ENCODE measurements around the gene PDXP.

PDXP gene

DNA sequence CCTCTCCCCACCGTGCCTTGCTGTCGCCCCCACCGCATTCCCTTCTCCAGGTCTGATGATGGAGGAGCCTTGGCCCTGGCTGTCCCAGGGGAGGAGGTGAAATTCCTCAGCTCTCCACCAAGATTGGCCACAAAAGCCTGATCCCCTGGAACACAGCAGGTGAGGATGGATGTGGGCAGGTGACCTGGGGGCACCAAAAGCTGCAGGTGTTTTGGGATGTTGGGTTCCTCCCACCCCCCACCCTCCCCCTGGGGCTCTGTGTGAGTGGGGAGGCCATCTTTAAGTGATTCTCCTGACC, 39.0 kb downstream of the PDXP start:
- no peak for DNase-seq (ENCODE audit: low spot score)

DNA sequence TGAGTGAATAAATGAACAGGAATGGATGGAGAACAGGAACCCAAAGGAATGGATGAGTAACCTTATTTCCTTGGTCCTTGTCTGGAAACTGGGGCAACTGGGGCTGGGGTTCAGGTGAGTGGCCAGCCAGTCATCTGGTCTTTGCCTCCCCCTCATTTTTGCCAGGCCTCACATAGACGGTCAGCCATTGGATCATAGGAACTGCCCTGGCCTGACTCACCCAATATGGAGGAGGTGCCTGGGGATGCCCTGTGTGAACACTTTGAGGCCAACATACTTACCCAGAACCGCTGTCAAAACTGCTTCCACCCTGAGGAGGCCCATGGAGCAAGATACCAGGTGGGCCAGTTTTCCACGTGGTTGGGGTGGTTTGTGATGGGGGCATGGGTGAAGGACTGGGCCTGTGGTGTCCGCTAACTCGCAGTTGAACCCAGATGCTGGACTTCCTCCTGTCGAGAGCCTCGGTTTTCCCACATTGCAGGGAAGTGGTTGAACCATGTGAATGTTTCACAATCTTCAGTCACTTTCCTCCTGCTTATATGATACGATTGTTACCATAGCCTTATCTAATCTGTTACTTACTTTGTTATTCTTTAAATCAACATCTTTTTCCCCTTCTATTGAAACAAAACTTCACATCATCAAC, 42.7 kb downstream of the PDXP start:
- DNase-seq (ENCODE audit: low spot score) = no peak

DNA sequence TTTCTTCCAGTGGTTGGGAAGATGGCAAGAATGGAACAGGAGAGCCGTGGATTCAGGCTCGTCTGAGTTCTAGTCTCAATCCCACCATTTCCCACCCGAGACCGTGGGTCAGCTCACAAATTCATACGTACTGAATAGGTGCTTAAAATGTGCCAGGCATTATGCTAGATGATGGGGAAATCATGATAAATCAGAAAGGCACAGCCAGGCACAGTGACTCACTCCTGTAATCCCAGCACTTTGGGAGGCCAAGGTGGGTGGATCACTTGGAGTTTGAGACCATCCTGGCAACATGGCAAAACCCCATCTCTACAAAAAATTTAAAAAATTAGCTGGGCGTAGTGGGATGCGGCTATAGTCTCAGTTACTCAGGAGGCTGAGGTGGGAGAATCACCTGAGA, 45.4 kb downstream of the PDXP start:
- no peak for DNase-seq (ENCODE audit: low spot score)

DNA sequence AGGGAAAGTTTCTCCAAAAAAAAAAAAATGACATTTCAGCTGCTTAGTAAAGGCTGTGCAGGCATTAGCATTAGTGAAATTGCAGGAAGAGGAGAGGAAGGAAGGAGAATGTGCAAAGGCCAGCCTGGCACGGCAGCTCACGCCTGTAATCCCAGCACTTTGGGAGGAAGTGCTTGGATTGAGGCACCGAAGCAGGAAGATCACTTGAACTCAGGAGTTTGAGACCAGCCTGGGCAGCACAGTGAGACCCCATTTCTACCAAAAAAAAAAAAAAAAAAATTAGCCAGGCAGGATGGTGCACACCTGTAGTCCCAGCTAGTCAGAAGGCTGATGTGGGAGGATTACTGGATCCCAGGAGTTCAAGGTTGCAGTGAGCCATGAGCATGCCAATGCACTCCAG, 46.1 kb downstream of the PDXP start:
- no peak for DNase-seq (ENCODE audit: low spot score)

DNA sequence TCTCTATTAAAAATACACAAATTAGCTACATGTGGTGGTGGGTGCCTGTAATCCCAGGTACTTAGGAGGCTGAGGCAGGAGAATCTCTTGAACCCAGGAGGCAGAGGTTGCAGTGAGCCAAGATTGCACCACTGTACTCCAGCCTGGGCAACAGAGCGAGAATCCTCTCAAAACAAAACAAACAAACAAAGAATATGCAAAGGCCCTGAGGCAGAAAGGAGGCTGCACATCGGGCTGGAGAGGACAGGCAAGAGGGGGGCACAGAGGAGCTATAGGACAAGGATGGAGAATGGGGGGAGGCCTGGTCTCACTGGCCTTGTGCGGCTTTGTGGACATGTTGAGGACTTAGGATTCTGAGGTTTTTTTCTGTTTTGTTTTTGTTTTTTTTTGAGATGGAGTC, 46.7 kb downstream of the PDXP start:
- no peak for DNase-seq (ENCODE audit: low spot score)

DNA sequence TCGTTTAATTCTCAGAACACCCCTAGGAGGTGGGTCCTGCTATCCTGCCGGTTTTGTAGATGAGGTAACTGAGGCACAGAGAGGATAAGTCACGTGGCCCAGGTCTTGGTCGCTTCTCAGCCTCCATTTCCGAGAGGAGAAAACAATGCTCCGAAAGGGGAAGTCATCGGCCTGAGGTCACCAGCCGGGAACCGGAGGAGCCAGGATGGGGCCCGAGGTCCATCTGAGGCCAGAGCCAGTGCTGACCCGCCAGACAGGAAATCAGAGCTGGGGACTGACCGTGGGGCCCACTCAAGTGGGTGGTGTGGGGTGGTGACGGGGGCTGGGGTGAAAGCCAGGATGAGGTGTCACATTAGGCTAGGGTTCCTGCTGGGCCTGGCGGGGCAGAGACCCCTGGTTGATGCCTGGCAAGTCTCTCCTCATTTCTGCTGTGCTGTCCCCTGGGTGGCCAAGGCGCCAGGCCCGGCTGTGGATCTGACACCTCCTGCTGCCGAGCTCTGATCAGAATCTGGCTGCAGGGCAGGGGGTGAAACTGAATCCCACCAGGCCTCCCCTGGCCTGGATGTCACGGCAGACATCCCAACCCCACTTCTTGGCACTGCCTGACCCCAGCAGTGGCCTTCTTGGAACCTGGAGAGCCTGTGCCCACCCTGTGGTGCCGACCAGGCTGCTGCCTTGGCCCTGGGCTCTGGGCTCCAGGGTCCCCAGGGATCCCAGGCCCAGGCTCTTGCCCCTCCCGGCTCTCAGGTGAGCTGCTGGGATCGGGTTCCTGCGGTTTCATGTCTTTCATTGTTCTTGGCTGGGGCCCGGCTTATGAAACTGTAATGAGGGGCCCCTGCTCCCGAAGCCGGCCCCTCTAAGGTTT, 50.3 kb downstream of the PDXP start:
- DNase-seq (ENCODE audit: low spot score) = no peak

DNA sequence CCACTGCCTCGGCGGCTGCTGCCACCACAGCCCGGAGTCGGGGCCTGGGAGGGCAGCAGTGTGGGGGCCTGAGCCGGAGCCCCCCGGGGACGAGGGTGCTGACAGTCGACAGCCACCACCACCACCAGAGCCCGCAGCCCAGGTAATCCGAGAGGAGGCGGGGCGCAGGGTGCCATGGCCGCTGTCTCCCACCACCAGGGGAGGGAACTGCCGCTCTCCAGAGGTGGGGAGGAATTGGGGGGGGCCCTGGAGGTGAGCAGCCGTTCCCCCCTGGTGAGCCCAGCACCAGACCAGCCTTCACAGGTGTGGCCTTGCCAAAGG, 50.9 kb downstream of the PDXP start:
- DNase-seq (ENCODE audit: low spot score) = no peak

DNA sequence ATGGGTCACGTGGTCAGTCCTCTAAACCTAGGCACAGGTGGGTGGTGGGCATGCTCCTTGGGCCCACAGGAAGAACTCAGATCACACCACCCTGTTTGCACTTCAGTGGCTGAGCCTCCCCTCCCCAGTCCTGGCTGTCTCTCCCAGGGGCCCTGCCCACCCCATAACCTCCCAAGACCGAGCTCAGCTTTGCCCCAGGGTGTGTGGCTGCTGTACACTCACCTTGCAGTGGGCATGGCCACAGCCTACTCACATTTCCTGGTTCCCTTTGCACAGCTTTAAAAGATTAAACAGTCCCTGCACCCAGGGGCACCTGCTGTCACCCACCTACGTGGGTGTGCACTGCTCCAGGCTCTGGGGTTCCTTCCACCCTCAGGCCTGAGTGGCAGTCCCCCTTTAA, 52.2 kb downstream of the PDXP start:
- DNase-seq (ENCODE audit: low spot score) = no peak

DNA sequence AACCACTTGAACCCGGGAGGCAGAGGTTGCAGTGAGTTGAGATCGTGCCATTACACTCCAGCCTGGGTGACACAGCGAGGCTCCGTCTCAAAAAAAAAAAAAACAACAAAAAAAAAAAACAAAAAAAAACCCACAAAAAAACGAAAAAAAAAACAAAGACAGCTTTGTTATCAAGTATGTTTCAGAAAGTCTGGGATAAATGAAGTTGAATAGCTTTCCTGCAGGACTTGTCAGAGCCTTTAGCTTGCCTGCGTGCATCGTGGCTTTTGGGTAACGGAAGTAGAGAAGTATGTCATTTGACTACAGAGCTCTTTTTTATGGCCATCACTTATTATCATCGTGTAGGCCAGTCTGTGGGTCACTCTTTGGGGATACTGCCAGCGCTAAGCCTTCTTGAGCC, 53.0 kb downstream of the PDXP start:
- no peak for DNase-seq (ENCODE audit: low spot score)

DNA sequence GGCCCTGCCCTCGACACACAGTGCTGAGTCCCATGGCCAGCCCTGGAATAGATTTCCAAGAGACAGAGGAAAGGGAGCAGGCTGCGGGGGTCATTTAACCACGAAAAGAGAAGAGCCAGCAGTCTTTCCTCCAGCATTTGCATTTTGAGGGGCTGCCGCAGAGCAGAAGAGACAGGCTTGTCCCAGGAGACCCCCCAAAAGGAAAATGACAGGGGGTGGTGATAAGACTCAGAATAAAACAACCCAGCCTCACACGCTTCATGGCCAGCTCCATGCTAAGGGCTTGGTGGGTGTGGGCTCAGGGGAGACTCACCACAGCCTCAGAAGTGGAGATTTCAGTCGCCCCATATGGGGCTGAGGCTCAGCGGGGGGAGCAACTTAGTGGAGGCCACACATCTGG, 55.2 kb downstream of the PDXP start:
- no peak for DNase-seq (ENCODE audit: low spot score)

DNA sequence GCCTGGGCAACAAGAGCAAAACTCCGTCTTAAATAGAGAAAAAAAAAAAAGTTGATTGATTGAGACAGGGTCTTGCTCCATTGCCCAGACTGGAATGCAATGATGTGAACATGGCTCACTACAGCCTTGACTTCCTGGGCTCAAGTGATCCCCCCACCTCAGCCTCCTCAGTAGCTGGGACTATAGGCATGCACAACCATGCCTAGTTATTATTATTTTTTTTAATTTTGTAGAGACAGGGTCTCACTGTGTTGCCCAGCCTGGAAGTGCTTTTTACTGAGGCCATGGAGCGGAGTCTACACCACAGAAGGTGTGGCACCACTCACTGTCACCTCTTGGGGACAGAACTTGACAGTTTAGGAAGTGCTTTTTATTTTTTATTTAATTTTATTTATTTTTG, 56.1 kb downstream of the PDXP start:
- DNase-seq (ENCODE audit: low spot score) = no peak

DNA sequence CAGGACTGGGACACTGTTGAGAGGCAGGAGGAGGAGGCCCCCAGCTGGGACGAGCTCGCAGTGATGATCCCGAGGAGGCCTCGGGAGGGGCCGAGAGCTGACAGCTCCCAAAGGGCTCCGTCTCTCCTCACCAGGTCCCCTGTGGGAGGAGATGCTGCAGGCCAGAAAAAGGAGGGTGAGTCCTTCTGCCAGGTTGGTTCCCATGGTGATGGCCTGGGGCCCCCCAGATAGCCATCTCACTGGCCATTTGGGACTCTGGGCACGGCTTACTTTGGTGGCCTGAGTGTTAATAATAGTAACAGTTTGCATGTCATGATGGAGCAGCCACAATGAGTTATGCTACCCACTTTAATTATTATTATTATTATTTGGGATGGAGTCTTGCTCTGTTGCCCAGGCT, 57.2 kb downstream of the PDXP start:
- no peak for DNase-seq (ENCODE audit: low spot score)

Data from CD4-positive, alpha-beta T cell treated with Interleukin-2 at 100 ng/mL for 4 hours (primary cell).